ENCODE data around the gene PKP4. TPM values are rescaled to one million over a fixed set of nuclear protein-coding genes. Genes with fewer than 3 reads are reported as not detected.
A peak's percentile ranks its signal among the peaks of the same experiment; 100 is the strongest.

PKP4 gene
- total and polyA plus RNA-seq, 9 of the 15 experiments (the other 6 are each of a cell fraction or from before 2014, with no cell fraction given): 24.6 to 99.1 (median 74.0) TPM

GRCh38 chr2:158456309-158457066 lies at the start of gene PKP4, which contains the start of gene CCDC148 (continued):
- TF ChIP-seq MYBL2 (IDR thresholded peaks at IDR 0.05; ENCODE audit: low read depth): peak; percentile 69
- TF ChIP-seq MYBL2 (CRISPR knock-in tag; IDR thresholded peaks at IDR 0.05; ENCODE audit: borderline replicate concordance): no peak
- TF ChIP-seq E2F1 (CRISPR knock-in tag; IDR thresholded peaks at IDR 0.05): no peak
- no peak for TF ChIP-seq YBX1 (IDR thresholded peaks at IDR 0.05)
- no peak for TF ChIP-seq TCF7 (IDR thresholded peaks at IDR 0.05; ENCODE audit: borderline replicate concordance)
- no peak for TF ChIP-seq ZBTB17 (CRISPR knock-in tag; IDR thresholded peaks at IDR 0.05)
- TF ChIP-seq HOMEZ (CRISPR knock-in tag; IDR thresholded peaks at IDR 0.05): no peak
- TF ChIP-seq ATF1 (CRISPR knock-in tag; IDR thresholded peaks at IDR 0.05): no peak
- peak; percentile 67 for TF ChIP-seq ATF1 (tag; IDR thresholded peaks at IDR 0.05)
- no peak for TF ChIP-seq NR1H2 (CRISPR knock-in tag; IDR thresholded peaks at IDR 0.05)
- 0 out of 2 replicates have a peak, but pooled peaks have one; percentile 59 for TF ChIP-seq CBFB (CRISPR knock-in tag; IDR thresholded peaks at IDR 0.05)
- TF ChIP-seq CTBP1 (IDR thresholded peaks at IDR 0.05; ENCODE audit: borderline replicate concordance): peak; percentile 44
